Muscle layer of duodenum (tissue), 2 donors: ENCODE results near the gene KRAS.
A peak's percentile ranks its signal among the peaks of the same experiment; 100 is the strongest.
"Not testable (repeated sequence)": the region's sequence is repeated elsewhere in the genome, so short reads cannot be mapped to it uniquely, and the experiment has no call there.

Experiments used
- H3K27ac ChIP-seq: one replicate; pipeline ENCODE4 v1.7.0; 2013; ENCODE audit warnings: mild to moderate bottlenecking, low read length
- H3K27me3 ChIP-seq: one replicate; pipeline ENCODE4 v1.7.0; 2013; ENCODE audit warnings: low read depth, mild to moderate bottlenecking, control low read depth, low read length
- H3K36me3 ChIP-seq, 2 donors: one replicate each; pipeline ENCODE4 v1.7.0; 2013; ENCODE audit warnings: low read length in 2 of 2, control low read depth in 1 of 2, mild to moderate bottlenecking in 1 of 2; ENCODE audit not compliant: insufficient read depth in 2 of 2, control insufficient read depth in 1 of 2
- H3K4me1 ChIP-seq, 2 donors: one replicate each; pipeline ENCODE4 v1.7.0; 2013; ENCODE audit warnings: low read length in 2 of 2, mild to moderate bottlenecking in 2 of 2, control low read depth in 1 of 2, moderate library complexity in 1 of 2; ENCODE audit not compliant: insufficient read depth in 2 of 2, control insufficient read depth in 1 of 2
- H3K4me3 ChIP-seq, 2 donors: one replicate each; pipeline ENCODE4 v1.7.0; 2013; ENCODE audit warnings: low read length in 2 of 2, low read depth in 1 of 2, mild to moderate bottlenecking in 1 of 2
- H3K9me3 ChIP-seq, 2 donors: one replicate each; pipeline ENCODE4 v1.7.0; 2013; ENCODE audit warnings: low read length in 2 of 2, control low read depth in 1 of 2, mild to moderate bottlenecking in 1 of 2; ENCODE audit not compliant: control insufficient read depth in 1 of 2
- donor health status: healthy.

The KRAS gene

GRCh38 chr12:25250744-25251730 is at the start of gene KRAS:
Gene KRAS, minus strand, starts transcription at chr12:25250929.
- H3K27ac ChIP-seq, result peak within 1 kb of the TSS; percentile 82

GRCh38 chr12:25296381-25296780 is 45.7 kb upstream of the KRAS start:
- Histone ChIP-seq H3K4me1 (no peaks in the 10 kb centered on the region), H3K27ac (no peak overlapping the region), H3K36me3 (no peaks in the 10 kb centered on the region), H3K27me3 (no peaks in the 10 kb centered on the region), H3K4me3 (no peak overlapping the region), H3K9me3 (no peaks in the 10 kb centered on the region)

More at GRCh38 chr12:25250744-25251730, at the start of gene KRAS:
- H3K27me3 ChIP-seq, result no peaks in the 10 kb centered on the region
- H3K4me3 ChIP-seq, result peak within 1 kb of the TSS; percentile 84 to 98
- peaks cover 5 to 12% of the 10 kb centered on the region in 2 donors for H3K4me1 ChIP-seq
- no peaks in the 10 kb centered on the region for H3K9me3 ChIP-seq
- no peaks in the 10 kb centered on the region for H3K36me3 ChIP-seq

GRCh38 chr12:25295361-25295760 is 44.6 kb upstream of the KRAS start:
- no peaks in the 10 kb centered on the region for H3K9me3 ChIP-seq
- no peak overlapping the region for H3K4me3 ChIP-seq
- H3K27ac ChIP-seq, result no peak overlapping the region
- no peaks in the 10 kb centered on the region for H3K4me1 ChIP-seq
- H3K36me3 ChIP-seq, result no peaks in the 10 kb centered on the region
- no peaks in the 10 kb centered on the region for H3K27me3 ChIP-seq

GRCh38 chr12:25293653-25294052 is 42.9 kb upstream of the KRAS start:
- H3K9me3 ChIP-seq, result peaks cover 0 to 4% of the 10 kb centered on the region in 2 donors
- H3K4me1 ChIP-seq, result no peaks in the 10 kb centered on the region
- no peak overlapping the region for H3K4me3 ChIP-seq
- no peaks in the 10 kb centered on the region for H3K27me3 ChIP-seq
- H3K36me3 ChIP-seq, result no peaks in the 10 kb centered on the region
- H3K27ac ChIP-seq, result no peak overlapping the region

DNA sequence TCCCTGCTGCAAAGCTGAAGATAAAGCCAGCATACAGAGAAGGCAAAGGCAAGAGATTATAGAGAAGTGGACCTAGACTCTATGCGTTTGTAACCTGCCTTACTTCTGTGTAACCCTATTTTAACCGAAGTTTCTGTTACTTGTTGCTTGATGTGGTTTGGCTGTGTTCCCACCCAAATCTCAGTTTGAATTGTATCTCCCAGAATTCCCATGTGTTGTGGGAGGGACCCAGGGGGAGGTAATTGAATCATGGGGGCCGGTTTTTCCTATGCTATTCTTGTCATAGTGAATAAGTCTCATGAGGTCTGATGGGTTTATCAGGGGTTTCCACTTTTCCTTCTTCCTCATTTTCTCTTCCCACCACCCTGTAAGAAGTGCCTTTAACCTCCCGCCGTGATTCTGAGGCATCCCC is 42.1 kb upstream of the KRAS start:
- not testable (repeated sequence) for H3K9me3 ChIP-seq, H3K36me3 ChIP-seq, H3K4me3 ChIP-seq, H3K27ac ChIP-seq, H3K27me3 ChIP-seq, H3K4me1 ChIP-seq

DNA sequence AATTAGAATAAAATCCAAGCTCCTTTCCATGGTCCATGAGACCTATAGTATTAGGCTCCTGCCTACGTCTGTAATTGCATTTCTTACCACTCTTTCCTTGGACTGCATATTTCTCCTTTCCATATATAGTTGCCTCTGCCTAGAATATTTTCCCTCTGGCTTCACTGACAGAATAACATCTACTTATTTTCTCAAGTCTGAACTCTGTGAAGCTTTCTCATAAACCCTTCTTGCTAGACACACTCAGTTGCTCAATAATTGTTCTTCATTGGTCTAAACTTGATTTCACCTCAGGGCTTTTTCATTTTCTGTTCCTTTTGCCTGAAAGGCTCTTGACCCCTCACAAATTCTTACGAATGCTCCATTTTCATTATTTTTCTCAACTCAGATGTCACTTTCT is 36.9 kb upstream of the KRAS start:
- Histone ChIP-seq H3K27me3 (no peaks in the 10 kb centered on the region), H3K9me3 (peaks cover 0 to 4% of the 10 kb centered on the region in 2 donors), H3K27ac (no peak overlapping the region), H3K4me1 (no peaks in the 10 kb centered on the region), H3K4me3 (no peak overlapping the region), H3K36me3 (no peaks in the 10 kb centered on the region)

DNA sequence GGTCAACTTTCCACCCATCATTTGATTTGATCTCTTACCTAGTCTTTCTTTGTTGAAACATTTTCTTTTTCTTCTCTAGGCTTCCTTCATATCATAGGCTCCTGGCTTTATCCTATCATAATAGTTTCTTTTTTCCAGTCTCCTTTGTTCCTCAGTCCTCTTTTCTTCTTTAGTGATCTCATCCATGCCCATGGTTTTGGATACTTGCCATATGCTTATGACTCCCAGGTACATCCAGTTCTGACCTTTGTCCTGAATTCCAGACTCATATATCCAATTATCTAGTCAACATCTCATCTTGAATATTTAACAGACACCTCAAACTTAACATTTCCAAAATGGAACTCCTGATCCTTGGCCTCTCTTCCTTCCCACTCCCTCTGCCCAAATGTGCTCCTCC is 36.1 kb upstream of the KRAS start:
- no peaks in the 10 kb centered on the region for H3K27me3 ChIP-seq
- no peak overlapping the region for H3K4me3 ChIP-seq
- H3K4me1 ChIP-seq, result no peaks in the 10 kb centered on the region
- no peaks in the 10 kb centered on the region for H3K36me3 ChIP-seq
- H3K27ac ChIP-seq, result peak overlapping the region; percentile 12
- H3K9me3 ChIP-seq, result peaks cover 0 to 4% of the 10 kb centered on the region in 2 donors

DNA sequence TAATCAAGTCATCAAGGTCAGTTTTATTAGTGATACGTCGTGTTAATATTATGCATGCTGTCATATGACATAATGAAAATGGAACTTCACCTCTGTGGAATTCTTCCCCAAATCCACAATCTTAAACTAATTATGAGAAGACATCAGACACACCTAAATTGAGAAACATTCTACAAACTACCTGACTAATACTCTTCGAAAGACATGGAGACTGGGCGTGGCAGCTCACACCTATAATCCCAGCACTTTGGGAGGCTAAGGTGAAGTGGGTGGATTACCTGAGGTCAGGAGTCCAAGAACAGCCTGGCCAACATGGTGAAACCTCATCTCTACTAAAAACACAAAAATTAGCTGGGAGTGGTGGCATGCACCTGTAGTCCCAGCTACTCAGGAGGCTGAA is 33.3 kb upstream of the KRAS start:
- Histone ChIP-seq H3K27me3 (no peaks in the 10 kb centered on the region), H3K4me3 (no peak overlapping the region), H3K9me3 (no peaks in the 10 kb centered on the region), H3K36me3 (no peaks in the 10 kb centered on the region), H3K4me1 (no peaks in the 10 kb centered on the region), H3K27ac (no peak overlapping the region)

- H3K9me3 ChIP-seq, result no peaks in the 10 kb centered on the region
- no peaks in the 10 kb centered on the region for H3K36me3 ChIP-seq
- no peaks in the 10 kb centered on the region for H3K27me3 ChIP-seq
- H3K4me3 ChIP-seq, result no peak overlapping the region
- peak overlapping the region; percentile 58 for H3K27ac ChIP-seq
- no peaks in the 10 kb centered on the region for H3K4me1 ChIP-seq
Measured at GRCh38 chr12:25283006-25283405, 32.3 kb upstream of the KRAS start.

DNA sequence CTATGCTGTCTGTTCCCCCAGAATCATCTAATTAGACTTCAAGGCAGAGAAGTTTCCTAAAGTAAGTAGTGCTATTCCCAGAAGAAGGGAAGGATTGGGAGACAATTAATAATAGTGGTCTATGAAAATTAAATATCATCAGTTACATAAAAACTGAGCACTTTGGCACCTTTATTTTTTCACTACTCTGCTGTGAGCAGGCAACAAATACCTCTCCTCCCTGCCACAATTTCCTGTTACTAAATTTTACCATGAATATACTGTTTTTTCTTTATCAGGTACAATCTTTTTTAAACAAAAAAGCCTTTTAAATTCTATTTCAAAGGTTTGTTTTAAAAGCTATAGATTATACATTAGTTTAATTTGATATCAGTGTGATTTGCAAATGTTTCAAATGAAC is 29.4 kb upstream of the KRAS start:
- H3K4me1 ChIP-seq, result peaks cover 0 to 10% of the 10 kb centered on the region in 2 donors
- no peaks in the 10 kb centered on the region for H3K36me3 ChIP-seq
- H3K27ac ChIP-seq, result no peak overlapping the region
- no peaks in the 10 kb centered on the region for H3K27me3 ChIP-seq
- no peaks in the 10 kb centered on the region for H3K9me3 ChIP-seq
- H3K4me3 ChIP-seq, result no peak overlapping the region

DNA sequence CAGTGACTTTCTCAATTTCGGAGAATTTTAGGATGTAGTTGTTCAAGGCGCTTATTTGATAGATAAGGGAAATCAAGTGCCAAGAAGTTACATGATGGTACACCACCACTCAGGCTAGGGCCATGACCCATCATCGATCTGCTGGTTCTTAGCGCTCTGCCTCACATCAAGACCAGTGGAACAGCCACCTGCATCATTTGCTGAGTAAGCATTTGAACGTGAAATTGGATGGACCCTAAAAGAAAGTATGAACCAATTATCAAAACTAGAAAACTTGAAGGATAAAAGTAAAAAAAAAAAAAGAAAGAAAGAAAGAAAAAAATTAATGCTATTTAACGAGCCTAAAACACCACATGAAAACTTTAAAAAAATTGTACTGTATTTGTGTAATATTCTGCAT is 27.5 kb upstream of the KRAS start:
- H3K4me1 ChIP-seq, result peaks cover 0 to 10% of the 10 kb centered on the region in 2 donors
- no peaks in the 10 kb centered on the region for H3K27me3 ChIP-seq
- H3K9me3 ChIP-seq, result no peaks in the 10 kb centered on the region
- H3K36me3 ChIP-seq, result no peaks in the 10 kb centered on the region
- H3K27ac ChIP-seq, result no peak overlapping the region
- H3K4me3 ChIP-seq, result no peak overlapping the region
